Measurements from ENCODE around the gene CFAP54.
A peak's percentile ranks its signal among the peaks of the same experiment; 100 is the strongest.
"Not testable (repeated sequence)": the region's sequence is repeated elsewhere in the genome, so short reads cannot be mapped to it uniquely, and the experiment has no call there.

The CFAP54 gene

GRCh38 chr12:96513681-96514080 is 24.3 kb downstream of the CFAP54 start:
- no peak for DNase-seq

GRCh38 chr12:96514328-96514727 is 25.0 kb downstream of the CFAP54 start:
- no peak for DNase-seq

GRCh38 chr12:96516472-96517430 is 27.4 kb downstream of the CFAP54 start:
- DNase-seq, result peak in 9 of 14 donors; percentile 1 to 40 (median 21)

GRCh38 chr12:96520767-96521166 is 31.4 kb downstream of the CFAP54 start:
- DNase-seq, result no peak

- no peak for DNase-seq
Measured at GRCh38 chr12:96521895-96522682, 32.7 kb downstream of the CFAP54 start.

- no peak for DNase-seq
Measured at GRCh38 chr12:96522690-96523089, 33.3 kb downstream of the CFAP54 start.

GRCh38 chr12:96526110-96526509 is 36.7 kb downstream of the CFAP54 start:
- no peak for DNase-seq

GRCh38 chr12:96529912-96530311 is 40.5 kb downstream of the CFAP54 start:
- DNase-seq, result no peak

- no peak for DNase-seq
Measured at GRCh38 chr12:96534339-96534738, 45.0 kb downstream of the CFAP54 start.

GRCh38 chr12:96548384-96548783 is 59.0 kb downstream of the CFAP54 start:
- DNase-seq, result no peak

GRCh38 chr12:96549341-96549740 is 60.0 kb downstream of the CFAP54 start:
- no peak for DNase-seq

GRCh38 chr12:96570579-96570978 is 81.2 kb downstream of the CFAP54 start:
- no peak for DNase-seq

- DNase-seq, result no peak
Measured at GRCh38 chr12:96571101-96571862, 81.9 kb downstream of the CFAP54 start.

GRCh38 chr12:96578526-96579125 is 89.2 kb downstream of the CFAP54 start:
- no peak for DNase-seq

GRCh38 chr12:96585977-96586376 is 96.6 kb downstream of the CFAP54 start:
- DNase-seq, result no peak

GRCh38 chr12:96587691-96588090 is 98.3 kb downstream of the CFAP54 start:
- DNase-seq, result no peak

GRCh38 chr12:96590970-96591369 is 101.6 kb downstream of the CFAP54 start:
- DNase-seq, result no peak

- not testable (repeated sequence) for DNase-seq
Measured at GRCh38 chr12:96604374-96604773, 115.0 kb downstream of the CFAP54 start.

- no peak for DNase-seq
Measured at GRCh38 chr12:96605684-96606083, 116.3 kb downstream of the CFAP54 start.

GRCh38 chr12:96606134-96606533 is 116.8 kb downstream of the CFAP54 start:
- no peak for DNase-seq

GRCh38 chr12:96606644-96607043 is 117.3 kb downstream of the CFAP54 start:
- DNase-seq, result peak in 1 of 14 donors; percentile 3

GRCh38 chr12:96617178-96617577 is 127.8 kb downstream of the CFAP54 start:
- DNase-seq, result no peak

Data from C1 segment of cervical spinal cord (tissue), 14 donors.